ENCODE measurements around the gene PLCL1. TPM values are rescaled to one million over a fixed set of nuclear protein-coding genes. Genes with fewer than 3 reads are reported as not detected.

Gene PLCL1
- total RNA-seq, 1 experiment from 2014 or later, result 0.07 TPM

- CTCF ChIA-PET, result no interaction called here
- no TSS peak for BruUV-seq (replicated peaks)
- intact Hi-C loops (cut with micrococcal nuclease), result no loop called here
- Histone ChIP-seq H3K9me2 (ENCODE audit: insufficient read depth) (no peaks in the 10 kb centered on the region), H3K4me2 (ENCODE audit: low read length) (no peak overlapping the region), H3K27me3 (ENCODE audit: insufficient read depth, low read length) (peaks cover 11% of the 10 kb centered on the region; the same call in 1 of the 2 replicates), H4K20me1 (ENCODE audit: insufficient read depth) (no peaks in the 10 kb centered on the region), H3K9me3 (ENCODE audit: control insufficient read depth in 1 of 2, insufficient read depth in 1 of 2, low read depth in 1 of 2, low read length in 2 of 2) (no peaks in the 10 kb centered on the region), H2AFZ (ENCODE audit: low read depth, low read length, poor library complexity, severe bottlenecking) (no peak overlapping the region), H3K4me1 (ENCODE audit: control insufficient read depth in 1 of 2, insufficient read depth in 2 of 2, low read length in 2 of 2) (no peaks in the 10 kb centered on the region), H3K79me2 (ENCODE audit: insufficient read depth, low read length) (no peaks in the 10 kb centered on the region), H3K9ac (ENCODE audit: low read length) (no peak overlapping the region), H3K4me3 (replicated peaks in 1 of 2; ENCODE audit: low read depth in 1 of 2, low read length in 2 of 2) (no peak overlapping the region), H3K36me3 (ENCODE audit: control insufficient read depth in 1 of 2, insufficient read depth in 2 of 2, low read length in 2 of 2) (no peaks in the 10 kb centered on the region), H3K27ac (ENCODE audit: low read depth, low read length) (no peak overlapping the region)
- RAD21 ChIA-PET (ENCODE audit: low non-redundant PET in 1 of 2, low total read pairs in 2 of 2, uncharacterized antibody in 2 of 2, unreplicated experiment in 2 of 2), result no interaction called here
- no peak for TF ChIP-seq CEBPB (IDR thresholded peaks at IDR 0.05; ENCODE audit: low read depth)
- no peak for TF ChIP-seq FOSL1 (IDR thresholded peaks at IDR 0.05; ENCODE audit: low read depth)
- TF ChIP-seq CBX3 (IDR thresholded peaks at IDR 0.05; ENCODE audit: low read depth), result no peak
- TF ChIP-seq SRF (IDR thresholded peaks at IDR 0.05; ENCODE audit: low read depth), result no peak
- TF ChIP-seq SIN3A (IDR thresholded peaks at IDR 0.05; ENCODE audit: low read depth), result no peak
- TF ChIP-seq JUND (IDR thresholded peaks at IDR 0.05), result no peak
- no peak for TF ChIP-seq ELF1 (IDR thresholded peaks at IDR 0.05; ENCODE audit: borderline replicate concordance, low read depth)
- TF ChIP-seq POLR2AphosphoS5 (IDR thresholded peaks at IDR 0.05; ENCODE audit: low read depth, low read length), result no peak
- TF ChIP-seq MAX (IDR thresholded peaks at IDR 0.05), result no peak
- TF ChIP-seq EGR1 (IDR thresholded peaks at IDR 0.05; ENCODE audit: low read depth), result no peak
- no peak for TF ChIP-seq ATF3 (IDR thresholded peaks at IDR 0.05)
- TF ChIP-seq ZFX (IDR thresholded peaks at IDR 0.05), result no peak
- no peak for TF ChIP-seq CTCF (IDR thresholded peaks at IDR 0.05 in 2 of 3, conservative IDR thresholded peaks at IDR 0.05 in 1 of 3; ENCODE audit: borderline replicate concordance in 1 of 3, insufficient read depth in 1 of 3, low read depth in 2 of 3, low read length in 2 of 3)
- TF ChIP-seq RAD21 (IDR thresholded peaks at IDR 0.05; ENCODE audit: low read depth), result no peak
- TF ChIP-seq REST (IDR thresholded peaks at IDR 0.05; ENCODE audit: low read depth), result no peak
- no peak for TF ChIP-seq SP1 (IDR thresholded peaks at IDR 0.05; ENCODE audit: low read depth)
- no peak for TF ChIP-seq EZH2phosphoT487 (IDR thresholded peaks at IDR 0.05; ENCODE audit: borderline replicate concordance)
- POLR2A ChIA-PET, result no interaction called here
- ATAC-seq (no peak), DNase-seq (ENCODE audit: low read depth, low spot score) (no peak)
Observed at GRCh38 chr2:198187841-198188240, 383.4 kb downstream of the PLCL1 start.

Data from HCT116 (cell line).